Measurements from ENCODE around the gene B3GNT7.

Gene B3GNT7

GRCh38 chr2:231370429-231370748 lies 25.1 kb upstream of the B3GNT7 start:
- TF ChIP-seq YY1 (IDR thresholded peaks at IDR 0.05; ENCODE audit: low read depth) = no peak

DNA sequence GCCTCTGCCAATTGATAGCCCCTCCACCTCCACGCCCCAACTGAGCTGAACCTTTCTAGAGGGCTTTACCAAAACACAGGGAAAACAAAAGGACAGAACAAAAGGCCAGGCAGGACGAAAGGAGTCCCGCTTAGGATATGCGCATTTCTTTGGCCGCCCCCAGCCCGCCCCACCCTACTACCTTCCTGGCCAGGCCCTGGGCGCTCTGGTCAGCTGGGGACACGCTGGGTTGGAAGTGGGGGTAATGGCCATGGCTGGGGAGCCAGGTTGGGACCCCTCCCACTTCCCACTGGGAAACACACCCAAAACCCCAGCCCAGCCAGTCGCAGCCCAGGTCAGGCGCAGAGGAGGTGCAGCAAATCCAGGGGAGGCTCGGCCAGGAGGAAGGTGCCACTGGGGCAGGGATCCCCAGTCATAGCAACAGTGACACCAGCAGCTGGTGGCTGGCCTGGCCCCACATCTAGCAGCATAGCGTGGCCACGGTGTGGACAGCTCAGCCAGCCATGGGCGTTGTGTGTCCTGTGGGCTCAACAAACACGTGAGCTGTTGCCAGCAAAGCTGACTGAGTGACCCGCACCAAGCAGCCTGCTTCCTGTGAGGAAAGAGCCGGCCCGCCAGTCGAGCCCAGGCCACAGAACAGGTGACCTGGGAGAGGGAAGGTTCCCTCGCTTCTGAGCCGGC lies 24.6 kb upstream of the B3GNT7 start:
- no peak for TF ChIP-seq NFIC (IDR thresholded peaks at IDR 0.05)
- no peak for TF ChIP-seq TEAD4 (IDR thresholded peaks at IDR 0.05)
- no peak for TF ChIP-seq EP300 (IDR thresholded peaks at IDR 0.05; ENCODE audit: borderline replicate concordance)
- TF ChIP-seq, protein P1, sequence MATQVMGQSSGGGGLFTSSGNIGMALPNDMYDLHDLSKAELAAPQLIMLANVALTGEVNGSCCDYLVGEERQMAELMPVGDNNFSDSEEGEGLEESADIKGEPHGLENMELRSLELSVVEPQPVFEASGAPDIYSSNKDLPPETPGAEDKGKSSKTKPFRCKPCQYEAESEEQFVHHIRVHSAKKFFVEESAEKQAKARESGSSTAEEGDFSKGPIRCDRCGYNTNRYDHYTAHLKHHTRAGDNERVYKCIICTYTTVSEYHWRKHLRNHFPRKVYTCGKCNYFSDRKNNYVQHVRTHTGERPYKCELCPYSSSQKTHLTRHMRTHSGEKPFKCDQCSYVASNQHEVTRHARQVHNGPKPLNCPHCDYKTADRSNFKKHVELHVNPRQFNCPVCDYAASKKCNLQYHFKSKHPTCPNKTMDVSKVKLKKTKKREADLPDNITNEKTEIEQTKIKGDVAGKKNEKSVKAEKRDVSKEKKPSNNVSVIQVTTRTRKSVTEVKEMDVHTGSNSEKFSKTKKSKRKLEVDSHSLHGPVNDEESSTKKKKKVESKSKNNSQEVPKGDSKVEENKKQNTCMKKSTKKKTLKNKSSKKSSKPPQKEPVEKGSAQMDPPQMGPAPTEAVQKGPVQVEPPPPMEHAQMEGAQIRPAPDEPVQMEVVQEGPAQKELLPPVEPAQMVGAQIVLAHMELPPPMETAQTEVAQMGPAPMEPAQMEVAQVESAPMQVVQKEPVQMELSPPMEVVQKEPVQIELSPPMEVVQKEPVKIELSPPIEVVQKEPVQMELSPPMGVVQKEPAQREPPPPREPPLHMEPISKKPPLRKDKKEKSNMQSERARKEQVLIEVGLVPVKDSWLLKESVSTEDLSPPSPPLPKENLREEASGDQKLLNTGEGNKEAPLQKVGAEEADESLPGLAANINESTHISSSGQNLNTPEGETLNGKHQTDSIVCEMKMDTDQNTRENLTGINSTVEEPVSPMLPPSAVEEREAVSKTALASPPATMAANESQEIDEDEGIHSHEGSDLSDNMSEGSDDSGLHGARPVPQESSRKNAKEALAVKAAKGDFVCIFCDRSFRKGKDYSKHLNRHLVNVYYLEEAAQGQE (IDR thresholded peaks at IDR 0.05; ENCODE audit: low read depth) = no peak
- no peak for TF ChIP-seq MAX (IDR thresholded peaks at IDR 0.05)
- no peak for TF ChIP-seq YY1 (IDR thresholded peaks at IDR 0.05; ENCODE audit: low read depth)
- no peak for TF ChIP-seq EGR1 (IDR thresholded peaks at IDR 0.05)
- no peak for TF ChIP-seq FOXM1 (IDR thresholded peaks at IDR 0.05; ENCODE audit: borderline replicate concordance, low read depth)
- TF ChIP-seq CREB1 (IDR thresholded peaks at IDR 0.05; ENCODE audit: low read depth) = no peak

GRCh38 chr2:231371430-231372054 lies 24.0 kb upstream of the B3GNT7 start:
- TF ChIP-seq ZBTB7A (IDR thresholded peaks at IDR 0.05; ENCODE audit: low read depth) (no peak), YY1 (IDR thresholded peaks at IDR 0.05; ENCODE audit: low read depth) (no peak), CEBPB (IDR thresholded peaks at IDR 0.05) (no peak), TEAD4 (IDR thresholded peaks at IDR 0.05) (no peak), NFIC (IDR thresholded peaks at IDR 0.05) (no peak), MAX (IDR thresholded peaks at IDR 0.05) (no peak), RAD21 (IDR thresholded peaks at IDR 0.05; ENCODE audit: low read depth) (no peak), EP300 (IDR thresholded peaks at IDR 0.05; ENCODE audit: borderline replicate concordance) (no peak), TCF12 (IDR thresholded peaks at IDR 0.05; ENCODE audit: low read depth) (no peak)
- TF ChIP-seq, protein P1 (IDR thresholded peaks at IDR 0.05; ENCODE audit: low read depth) = no peak
- TF ChIP-seq, protein P2, sequence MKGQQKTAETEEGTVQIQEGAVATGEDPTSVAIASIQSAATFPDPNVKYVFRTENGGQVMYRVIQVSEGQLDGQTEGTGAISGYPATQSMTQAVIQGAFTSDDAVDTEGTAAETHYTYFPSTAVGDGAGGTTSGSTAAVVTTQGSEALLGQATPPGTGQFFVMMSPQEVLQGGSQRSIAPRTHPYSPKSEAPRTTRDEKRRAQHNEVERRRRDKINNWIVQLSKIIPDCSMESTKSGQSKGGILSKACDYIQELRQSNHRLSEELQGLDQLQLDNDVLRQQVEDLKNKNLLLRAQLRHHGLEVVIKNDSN (IDR thresholded peaks at IDR 0.05) = no peak

DNA sequence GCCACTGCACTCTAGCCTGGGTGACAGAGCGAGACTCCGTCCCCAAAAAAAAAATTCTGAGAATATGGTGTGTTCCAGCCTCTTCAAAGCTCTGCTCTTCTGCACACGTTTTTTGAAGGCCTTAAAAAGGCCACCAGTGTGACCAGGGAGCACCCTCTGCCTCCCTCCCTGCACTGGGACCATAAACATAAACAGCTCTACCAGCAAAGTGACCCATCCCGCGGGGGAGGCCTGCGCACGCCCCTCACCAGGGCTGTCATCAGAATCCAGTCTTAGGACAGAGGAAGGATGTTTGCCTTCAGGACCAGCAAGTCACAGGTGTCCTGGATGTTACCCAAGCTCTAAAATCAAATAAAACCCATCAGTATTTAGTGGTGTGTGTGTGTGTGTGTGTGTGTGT lies 23.2 kb upstream of the B3GNT7 start:
- TF ChIP-seq EP300 (IDR thresholded peaks at IDR 0.05; ENCODE audit: borderline replicate concordance) (no peak), TCF12 (IDR thresholded peaks at IDR 0.05; ENCODE audit: low read depth) (no peak), RAD21 (IDR thresholded peaks at IDR 0.05; ENCODE audit: low read depth) (no peak), MAX (IDR thresholded peaks at IDR 0.05) (no peak), TAF1 (IDR thresholded peaks at IDR 0.05; ENCODE audit: low read depth) (no peak), YY1 (IDR thresholded peaks at IDR 0.05; ENCODE audit: low read depth) (no peak), CREB1 (IDR thresholded peaks at IDR 0.05; ENCODE audit: low read depth) (no peak), EGR1 (IDR thresholded peaks at IDR 0.05) (no peak), NFIC (IDR thresholded peaks at IDR 0.05) (no peak), CEBPB (IDR thresholded peaks at IDR 0.05) (no peak), TEAD4 (IDR thresholded peaks at IDR 0.05) (no peak), ZBTB7A (IDR thresholded peaks at IDR 0.05; ENCODE audit: low read depth) (no peak), FOXM1 (IDR thresholded peaks at IDR 0.05; ENCODE audit: borderline replicate concordance, low read depth) (no peak)
- TF ChIP-seq, protein P1 (IDR thresholded peaks at IDR 0.05; ENCODE audit: low read depth) = no peak
- TF ChIP-seq, protein P2 (IDR thresholded peaks at IDR 0.05) = no peak
